ENCODE data around the gene TNP2. TPM values are rescaled to one million over a fixed set of nuclear protein-coding genes. Genes with fewer than 3 reads are reported as not detected.

TNP2 gene
- total and polyA plus RNA-seq, 9 of the 15 experiments (the other 6 are each of a cell fraction or from before 2014, with no cell fraction given): not detected

GRCh38 chr16:11257131-11257938 is 11.8 kb downstream of the TNP2 start (continued):
- no peak for TF ChIP-seq RFX1 (IDR thresholded peaks at IDR 0.05)
- TF ChIP-seq SRSF1 (IDR thresholded peaks at IDR 0.05; ENCODE audit: low read depth, low read length): no peak
- TF ChIP-seq CREB5 (CRISPR knock-in tag; IDR thresholded peaks at IDR 0.05): no peak
- no peak for TF ChIP-seq RFX5 (IDR thresholded peaks at IDR 0.05; ENCODE audit: low read depth, low read length)
- no peak for TF ChIP-seq ZKSCAN8 (CRISPR knock-in tag; IDR thresholded peaks at IDR 0.05)

GRCh38 chr16:11256661-11257130 is 12.4 kb downstream of the TNP2 start:
- H3K4me3 ChIP-seq: peak overlapping the region; percentile 82
- no peak for FAIRE-seq
- no peaks in the 10 kb centered on the region for H3K9me3 ChIP-seq (replicated peaks; ENCODE audit: control insufficient read depth, insufficient read depth, low read depth, low read length)
- peaks cover 0 to 9% of the 10 kb centered on the region in 2 experiments; a peak in 1 of 5 replicates for H3K27me3 ChIP-seq (ENCODE audit: control insufficient read depth in 2 of 2, insufficient read depth in 2 of 2, low read length in 2 of 2)
- under 1% methylated on average over 32 of the region's 32 CpGs for WGBS (ENCODE audit: insufficient coverage, low coverage, missing lambda C conversion rate)
- ChIA-PET CTCF (ENCODE audit: low intra/inter-chr PET ratio) (interaction anchor here (0.6 to 5.2 kb wide), 4 partner anchors 100 to 876 kb away, joined by 3 to 58 read pairs (median 5); no protein-coding TSS in a partner anchor), POLR2A (interaction anchor here (0.6 to 3.2 kb wide), 26 partner anchors 8 to 319 kb away, joined by 3 to 36 read pairs (median 5); partner anchors contain the start of genes PRM3 and TNP2)
- H4K20me1 ChIP-seq (replicated peaks; ENCODE audit: control insufficient read depth, insufficient read depth, low read length): peaks cover 11% of the 10 kb centered on the region; the same call in 1 of the 2 replicates
- peak overlapping the region; percentile 77 for H3K4me2 ChIP-seq (ENCODE audit: insufficient read depth, low read length)
- peak in 3 of 4 experiments; percentile 67 to 72 (median 71) for DNase-seq (ENCODE audit: extremely low read depth in 1 of 4, low spot score in 3 of 4)
- BruUV-seq (replicated peaks): no TSS peak
- H3K27ac ChIP-seq (ENCODE audit: extremely low read depth, low read depth, low read length): peak overlapping the region; percentile 86
- H3K4me1 ChIP-seq (replicated peaks in 1 of 2; ENCODE audit: control insufficient read depth in 2 of 2, insufficient read depth in 2 of 2, low read length in 2 of 2): peaks cover 38 to 45% of the 10 kb centered on the region in 2 experiments; a peak in 4 of 5 replicates
- intact Hi-C loops (cut with micrococcal nuclease): loop anchor here (1.0 to 10.0 kb wide), 4 partner anchors 52 to 284 kb away; no protein-coding TSS in a partner anchor
- H3K9ac ChIP-seq (ENCODE audit: insufficient read depth in 1 of 2, low read depth in 2 of 2, low read length in 2 of 2): peak overlapping the region; percentile 80 to 91; a peak in 3 of 4 replicates
- in situ Hi-C loops (cut with MboI): no loop called here
- peak; percentile 12 for ATAC-seq
- H3K9me1 ChIP-seq (ENCODE audit: control insufficient read depth, insufficient read depth, low read length): no peaks in the 10 kb centered on the region
- H3K79me2 ChIP-seq (ENCODE audit: control insufficient read depth, insufficient read depth, low read length): peaks cover 33% of the 10 kb centered on the region
- peaks cover 25% of the 10 kb centered on the region; the same call in 1 of the 3 replicates for H3K36me3 ChIP-seq (ENCODE audit: control insufficient read depth, insufficient read depth, low read length)
- peak overlapping the region; percentile 92 for H2AFZ ChIP-seq (ENCODE audit: low read depth, low read length)
- TF ChIP-seq PCBP2 (IDR thresholded peaks at IDR 0.05; ENCODE audit: low read depth, low read length, poor library complexity, severe bottlenecking) (no peak), TRIM24 (IDR thresholded peaks at IDR 0.05) (no peak), ATF1 (CRISPR knock-in tag; IDR thresholded peaks at IDR 0.05) (no peak), ATF1 (tag; IDR thresholded peaks at IDR 0.05) (no peak), CBX8 (IDR thresholded peaks at IDR 0.05; ENCODE audit: borderline replicate concordance, extremely low read depth, low read depth, low read length, poor library complexity, severe bottlenecking) (no peak), ZBTB5 (IDR thresholded peaks at IDR 0.05) (no peak), HDAC2 (IDR thresholded peaks at IDR 0.05) (0 out of 2 replicates have a peak, but pooled peaks have one; percentile 17), CHD1 (IDR thresholded peaks at IDR 0.05; ENCODE audit: low read length) (peak; percentile 18), MAFK (IDR thresholded peaks at IDR 0.05; ENCODE audit: low read length) (no peak), PHTF2 (CRISPR knock-in tag; IDR thresholded peaks at IDR 0.05) (no peak), PHB (CRISPR knock-in tag; IDR thresholded peaks at IDR 0.05) (no peak), ZNF212 (CRISPR knock-in tag; IDR thresholded peaks at IDR 0.05) (no peak)

All from K562 (cell line).